SK-N-SH (cell line): ENCODE measurements around the gene PRELID1. TPM values are rescaled to one million over a fixed set of nuclear protein-coding genes. Genes with fewer than 3 reads are reported as not detected.

Experiments used
- CTCF ChIA-PET: fragments of 300-600, 350-600 bp; formaldehyde crosslinking; extraction: SDS; loops from one replicate; lab custom pipeline; 2021; lab: Yijun Ruan, JAX
- POLR2A ChIA-PET: fragments of 350-600 bp; sonication (Branson Sonifier 250); formaldehyde crosslinking; extraction: SDS; loops from one replicate; lab custom pipeline; 2020; ENCODE audit warnings: antibody characterized with exemption, inconsistent platforms; lab: Yijun Ruan, JAX
- DNase-seq: peaks from one replicate; pipeline ENCODE4 v3.0.0; 2012
- H2AFZ ChIP-seq: fragments of 200-600 bp; sonication (generic); 2 replicates; pipeline ENCODE4 v1.8.1; 2016; ENCODE audit warnings: antibody characterized with exemption, mild to moderate bottlenecking, low read depth
- H3F3A ChIP-seq: fragments of 200-600 bp; sonication (generic); replicated peaks from 2 replicates; pipeline ENCODE3; 2016; ENCODE audit warnings: antibody characterized with exemption, mild to moderate bottlenecking; ENCODE audit not compliant: insufficient read depth
- H3K27ac ChIP-seq, 2 experiments: fragments of 200-500 bp in 1 of 2; fragments of 200-600 bp in 1 of 2; sonication (Bioruptor generic) in 1 of 2; sonication (generic), shearing (Covaris generic) in 1 of 2; 2 replicates each; pipeline versions ENCODE4 v1.5.1 to v1.6.1; 2014 to 2016; ENCODE audit warnings: low read depth in 2 of 2, inconsistent platforms in 1 of 2, low read length in 1 of 2, mild to moderate bottlenecking in 1 of 2, mixed read lengths in 1 of 2
- H3K27me3 ChIP-seq: fragments of 200-600 bp; sonication (generic), shearing (Covaris generic); 2 replicates; pipeline ENCODE4 v1.6.1; 2016; ENCODE audit warnings: mixed run types; ENCODE audit not compliant: insufficient read depth
- H3K36me3 ChIP-seq, 2 experiments: fragments of 200-500 bp in 1 of 2; fragments of 200-600 bp in 1 of 2; sonication (Bioruptor generic) in 1 of 2; sonication (generic) in 1 of 2; replicated peaks in 1 of 2; 2 replicates each; pipeline versions ENCODE3 to v1.5.1; 2014 to 2016; ENCODE audit warnings: low read length in 1 of 2, mild to moderate bottlenecking in 1 of 2; ENCODE audit not compliant: insufficient read depth in 2 of 2, control insufficient read depth in 1 of 2
- H3K4me1 ChIP-seq, 2 experiments: fragments of 200-500 bp in 1 of 2; fragments of 200-600 bp in 1 of 2; sonication (Bioruptor generic) in 1 of 2; sonication (generic), shearing (Covaris generic) in 1 of 2; 2 replicates each; pipeline versions ENCODE4 v1.5.1 to v1.6.1; 2014 to 2016; ENCODE audit warnings: low read depth in 1 of 2, low read length in 1 of 2, mixed run types in 1 of 2; ENCODE audit not compliant: insufficient read depth in 2 of 2, control insufficient read depth in 1 of 2
- H3K4me2 ChIP-seq: fragments of 200-600 bp; sonication (generic), shearing (Covaris generic); 2 replicates; pipeline ENCODE4 v1.6.1; 2017; ENCODE audit warnings: mixed run types
- H3K4me3 ChIP-seq, 2 experiments: fragments of 200-500 bp in 1 of 2; fragments of 200-600 bp in 1 of 2; sonication (Bioruptor generic) in 1 of 2; sonication (generic), shearing (Covaris generic) in 1 of 2; 2 replicates each; pipeline versions ENCODE4 v1.5.1 to v1.8.1; 2014 to 2016; ENCODE audit warnings: low read depth in 2 of 2, inconsistent platforms in 1 of 2, low read length in 1 of 2, mild to moderate bottlenecking in 1 of 2, mixed read lengths in 1 of 2, moderate library complexity in 1 of 2
- H3K79me2 ChIP-seq: fragments of 200-600 bp; sonication (generic); 2 replicates; pipeline ENCODE4 v1.8.1; 2017; ENCODE audit warnings: mild to moderate bottlenecking; ENCODE audit not compliant: insufficient read depth
- H3K9ac ChIP-seq: fragments of 200-600 bp; sonication (generic); 2 replicates; pipeline ENCODE4 v1.6.1; 2017; ENCODE audit warnings: mixed run types
- H3K9me2 ChIP-seq: fragments of 200-600 bp; sonication (generic); 2 replicates; pipeline ENCODE4 v1.6.1; 2017; ENCODE audit warnings: mixed run types
- H3K9me3 ChIP-seq: fragments of 200-600 bp; sonication (generic); 2 replicates; pipeline ENCODE4 v1.6.1; 2017; ENCODE audit warnings: mixed run types, mild to moderate bottlenecking, moderate library complexity
- H4K20me1 ChIP-seq: fragments of 200-600 bp; sonication (generic); 2 replicates; pipeline ENCODE4 v1.6.1; 2017; ENCODE audit warnings: mild to moderate bottlenecking, mixed run types; ENCODE audit not compliant: insufficient read depth
- CHD2 ChIP-seq: fragments of 150-350 bp; IDR thresholded peaks from 2 replicates; pipeline ENCODE4 v1.6.1; 2018; ENCODE audit warnings: low read length; ENCODE audit not compliant: partially characterized antibody
- CTCF ChIP-seq: fragments of 200-600 bp; sonication (generic); IDR thresholded peaks from 2 replicates; pipeline ENCODE4 v1.6.1; 2017; ENCODE audit warnings: antibody characterized with exemption, mild to moderate bottlenecking, moderate library complexity
- FOSL2 ChIP-seq: IDR thresholded peaks from 2 replicates; pipeline ENCODE4 v1.4.0; 2012; ENCODE audit warnings: low read depth, mild to moderate bottlenecking, moderate library complexity, borderline replicate concordance
- GATA2 ChIP-seq: sonication (generic); formaldehyde crosslinking; IDR thresholded peaks from 2 replicates; pipeline ENCODE4 v1.5.0; 2020; ENCODE audit warnings: mild to moderate bottlenecking, missing genetic modification reagents
- JUND ChIP-seq: IDR thresholded peaks from 2 replicates; pipeline ENCODE4 v1.4.0; 2012
- MEF2A ChIP-seq: IDR thresholded peaks from 2 replicates; pipeline ENCODE4 v1.4.0; 2012; ENCODE audit warnings: low read depth, borderline replicate concordance
- MXI1 ChIP-seq: IDR thresholded peaks from 2 replicates; pipeline ENCODE4 v1.6.1; 2012; ENCODE audit warnings: mild to moderate bottlenecking, low read depth, low read length, improper control_type of control experiment
- NRF1 ChIP-seq: IDR thresholded peaks from 2 replicates; pipeline ENCODE4 v1.6.1; 2012; ENCODE audit warnings: low read depth, mild to moderate bottlenecking, low read length
- POLR2AphosphoS5 ChIP-seq: IDR thresholded peaks from 2 replicates; pipeline ENCODE4 v1.6.1; 2012; ENCODE audit warnings: low read depth, low read length
- RAD21 ChIP-seq: IDR thresholded peaks from 2 replicates; pipeline ENCODE4 v1.6.1; 2012; ENCODE audit warnings: mild to moderate bottlenecking, low read length
- RXRA ChIP-seq: IDR thresholded peaks from 2 replicates; pipeline ENCODE4 v1.4.0; 2012; ENCODE audit warnings: low read depth, mild to moderate bottlenecking, borderline replicate concordance
- SMC3 ChIP-seq: IDR thresholded peaks from 2 replicates; pipeline ENCODE4 v1.6.1; 2012; ENCODE audit warnings: low read depth, low read length, improper control_type of control experiment
- TEAD4 ChIP-seq: IDR thresholded peaks from 2 replicates; pipeline ENCODE4 v1.4.0; 2012; ENCODE audit warnings: mild to moderate bottlenecking, borderline replicate concordance; ENCODE audit not compliant: insufficient read depth
- USF1 ChIP-seq: IDR thresholded peaks from 2 replicates; pipeline ENCODE4 v1.4.0; 2012; ENCODE audit warnings: low read depth, borderline replicate concordance
- WGBS: methylation state at CpG from one replicate; pipeline ENCODE4 v1.1.6; 2017; ENCODE audit warnings: low lambda C conversion rate; 5-methylcytosine and 5-hydroxymethylcytosine counted together
- polyA plus RNA-seq, 3 experiments: library from polyadenylated mRNA; depleted of rRNA; stranded (reverse); fragments of >200 nt; gene quantifications; 2 replicates each; pipeline ENCODE4 v1.2.3, GENCODE V29; 2012
- TF ChIP-seq, protein P1 (sequence below): IDR thresholded peaks from 2 replicates; pipeline ENCODE4 v1.6.1; 2012; ENCODE audit warnings: mild to moderate bottlenecking, low read depth, low read length, moderate library complexity
- TF ChIP-seq, protein P2 (sequence below): fragments of 150-350 bp; IDR thresholded peaks from 2 replicates; pipeline ENCODE4 v1.6.1; 2016; ENCODE audit warnings: mild to moderate bottlenecking, low read depth, low read length

PRELID1 gene
- polyA plus RNA-seq, 1 of the 3 experiments (the other 2 are of a cell fraction): 344 TPM

DNA sequence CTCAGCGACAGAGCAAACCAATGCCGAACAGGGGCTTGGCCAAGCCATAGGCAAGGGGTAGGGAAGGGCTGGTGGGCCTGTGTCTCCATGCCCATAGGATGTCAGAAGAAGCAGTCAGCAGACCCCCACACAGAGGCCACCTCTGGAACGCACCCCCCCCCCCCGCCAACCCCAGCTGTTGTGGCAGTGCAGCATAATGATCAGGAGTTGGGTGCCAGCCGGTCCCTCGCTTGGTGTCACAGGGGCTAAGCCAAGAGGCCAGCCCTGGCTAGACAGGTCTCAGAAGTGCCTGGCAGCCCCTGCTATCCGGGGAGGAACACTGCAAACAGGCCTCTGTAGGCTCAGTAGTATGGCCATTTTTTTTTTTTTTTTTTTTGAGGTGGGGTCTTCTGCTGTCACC lies 11.8 kb downstream of the PRELID1 start (continued):
- TF ChIP-seq, protein P1, sequence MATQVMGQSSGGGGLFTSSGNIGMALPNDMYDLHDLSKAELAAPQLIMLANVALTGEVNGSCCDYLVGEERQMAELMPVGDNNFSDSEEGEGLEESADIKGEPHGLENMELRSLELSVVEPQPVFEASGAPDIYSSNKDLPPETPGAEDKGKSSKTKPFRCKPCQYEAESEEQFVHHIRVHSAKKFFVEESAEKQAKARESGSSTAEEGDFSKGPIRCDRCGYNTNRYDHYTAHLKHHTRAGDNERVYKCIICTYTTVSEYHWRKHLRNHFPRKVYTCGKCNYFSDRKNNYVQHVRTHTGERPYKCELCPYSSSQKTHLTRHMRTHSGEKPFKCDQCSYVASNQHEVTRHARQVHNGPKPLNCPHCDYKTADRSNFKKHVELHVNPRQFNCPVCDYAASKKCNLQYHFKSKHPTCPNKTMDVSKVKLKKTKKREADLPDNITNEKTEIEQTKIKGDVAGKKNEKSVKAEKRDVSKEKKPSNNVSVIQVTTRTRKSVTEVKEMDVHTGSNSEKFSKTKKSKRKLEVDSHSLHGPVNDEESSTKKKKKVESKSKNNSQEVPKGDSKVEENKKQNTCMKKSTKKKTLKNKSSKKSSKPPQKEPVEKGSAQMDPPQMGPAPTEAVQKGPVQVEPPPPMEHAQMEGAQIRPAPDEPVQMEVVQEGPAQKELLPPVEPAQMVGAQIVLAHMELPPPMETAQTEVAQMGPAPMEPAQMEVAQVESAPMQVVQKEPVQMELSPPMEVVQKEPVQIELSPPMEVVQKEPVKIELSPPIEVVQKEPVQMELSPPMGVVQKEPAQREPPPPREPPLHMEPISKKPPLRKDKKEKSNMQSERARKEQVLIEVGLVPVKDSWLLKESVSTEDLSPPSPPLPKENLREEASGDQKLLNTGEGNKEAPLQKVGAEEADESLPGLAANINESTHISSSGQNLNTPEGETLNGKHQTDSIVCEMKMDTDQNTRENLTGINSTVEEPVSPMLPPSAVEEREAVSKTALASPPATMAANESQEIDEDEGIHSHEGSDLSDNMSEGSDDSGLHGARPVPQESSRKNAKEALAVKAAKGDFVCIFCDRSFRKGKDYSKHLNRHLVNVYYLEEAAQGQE: no peak

- TF ChIP-seq MXI1 (no peak), GATA2 (CRISPR knock-in tag) (no peak), RXRA (no peak), POLR2AphosphoS5 (no peak), CHD2 (no peak)
- DNase-seq: no peak
- Histone ChIP-seq H3F3A (peaks cover 9% of the 10 kb centered on the region), H3K9me2 (no peaks in the 10 kb centered on the region), H3K4me2 (no peak overlapping the region), H4K20me1 (no peaks in the 10 kb centered on the region), H2AFZ (no peak overlapping the region), H3K9me3 (no peaks in the 10 kb centered on the region), H3K9ac (no peak overlapping the region), H3K4me3 (no peak overlapping the region), H3K27me3 (no peaks in the 10 kb centered on the region), H3K36me3 (peaks cover 0 to 7% of the 10 kb centered on the region in 2 experiments), H3K27ac (no peak overlapping the region), H3K4me1 (peaks cover 0 to 13% of the 10 kb centered on the region in 2 experiments; a peak in 1 of 4 replicates), H3K79me2 (peaks cover 7% of the 10 kb centered on the region; the same call in 1 of the 2 replicates)
- ChIA-PET POLR2A (no interaction called here), CTCF (interaction anchor here (1.6 to 4.0 kb wide), 4 partner anchors 33 to 186 kb away, joined by 4 to 18 read pairs (median 6); no protein-coding TSS in a partner anchor)
- 92% methylated on average over 3 of the region's 3 CpGs for WGBS
These were observed 12.4 kb downstream of the PRELID1 start for GRCh38 chr5:177316005-177316404.

GRCh38 chr5:177317959-177318377 lies 14.4 kb downstream of the PRELID1 start:
- no peak overlapping the region for H3K9ac ChIP-seq
- no peak overlapping the region for H2AFZ ChIP-seq
- H3K36me3 ChIP-seq: peaks cover 0 to 8% of the 10 kb centered on the region in 2 experiments
- H3K27me3 ChIP-seq: no peaks in the 10 kb centered on the region
- ChIA-PET POLR2A (no interaction called here), CTCF (interaction anchor here (0.6 to 4.0 kb wide), 29 partner anchors 9 to 236 kb away, joined by 3 to 31 read pairs (median 4); no protein-coding TSS in a partner anchor)
- H4K20me1 ChIP-seq: no peaks in the 10 kb centered on the region
- H3K4me1 ChIP-seq: peaks cover 0 to under 1% of the 10 kb centered on the region in 2 experiments; a peak in 1 of 4 replicates
- no peaks in the 10 kb centered on the region for H3K9me3 ChIP-seq
- H3K4me2 ChIP-seq: no peak overlapping the region
- DNase-seq: peak; percentile 73
- peaks cover 5% of the 10 kb centered on the region for H3F3A ChIP-seq
- WGBS: 43% methylated on average over 7 of the region's 7 CpGs
- H3K9me2 ChIP-seq: no peaks in the 10 kb centered on the region
- no peak overlapping the region for H3K27ac ChIP-seq
- H3K79me2 ChIP-seq: no peaks in the 10 kb centered on the region
- H3K4me3 ChIP-seq: peak overlapping the region in 1 of 2 experiments; percentile 24; a peak in 1 of 4 replicates
- TF ChIP-seq CTCF (peak; percentile 88), NRF1 (no peak), USF1 (no peak), MEF2A (no peak), SMC3 (peak; percentile 51), JUND (no peak), GATA2 (CRISPR knock-in tag) (no peak), FOSL2 (no peak), TEAD4 (no peak), RAD21 (peak; percentile 78), CHD2 (no peak)
- TF ChIP-seq, protein P2, sequence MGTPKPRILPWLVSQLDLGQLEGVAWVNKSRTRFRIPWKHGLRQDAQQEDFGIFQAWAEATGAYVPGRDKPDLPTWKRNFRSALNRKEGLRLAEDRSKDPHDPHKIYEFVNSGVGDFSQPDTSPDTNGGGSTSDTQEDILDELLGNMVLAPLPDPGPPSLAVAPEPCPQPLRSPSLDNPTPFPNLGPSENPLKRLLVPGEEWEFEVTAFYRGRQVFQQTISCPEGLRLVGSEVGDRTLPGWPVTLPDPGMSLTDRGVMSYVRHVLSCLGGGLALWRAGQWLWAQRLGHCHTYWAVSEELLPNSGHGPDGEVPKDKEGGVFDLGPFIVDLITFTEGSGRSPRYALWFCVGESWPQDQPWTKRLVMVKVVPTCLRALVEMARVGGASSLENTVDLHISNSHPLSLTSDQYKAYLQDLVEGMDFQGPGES: no peak
